ENCODE results near the gene MAP2K5. TPM values are rescaled to one million over a fixed set of nuclear protein-coding genes. Genes with fewer than 3 reads are reported as not detected.

MAP2K5 gene
- total and polyA plus RNA-seq, 10 of the 15 experiments (the other 5 are each of a cell fraction or from before 2014, with no cell fraction given): 1.3 to 19.4 (median 9.6) TPM

DNA sequence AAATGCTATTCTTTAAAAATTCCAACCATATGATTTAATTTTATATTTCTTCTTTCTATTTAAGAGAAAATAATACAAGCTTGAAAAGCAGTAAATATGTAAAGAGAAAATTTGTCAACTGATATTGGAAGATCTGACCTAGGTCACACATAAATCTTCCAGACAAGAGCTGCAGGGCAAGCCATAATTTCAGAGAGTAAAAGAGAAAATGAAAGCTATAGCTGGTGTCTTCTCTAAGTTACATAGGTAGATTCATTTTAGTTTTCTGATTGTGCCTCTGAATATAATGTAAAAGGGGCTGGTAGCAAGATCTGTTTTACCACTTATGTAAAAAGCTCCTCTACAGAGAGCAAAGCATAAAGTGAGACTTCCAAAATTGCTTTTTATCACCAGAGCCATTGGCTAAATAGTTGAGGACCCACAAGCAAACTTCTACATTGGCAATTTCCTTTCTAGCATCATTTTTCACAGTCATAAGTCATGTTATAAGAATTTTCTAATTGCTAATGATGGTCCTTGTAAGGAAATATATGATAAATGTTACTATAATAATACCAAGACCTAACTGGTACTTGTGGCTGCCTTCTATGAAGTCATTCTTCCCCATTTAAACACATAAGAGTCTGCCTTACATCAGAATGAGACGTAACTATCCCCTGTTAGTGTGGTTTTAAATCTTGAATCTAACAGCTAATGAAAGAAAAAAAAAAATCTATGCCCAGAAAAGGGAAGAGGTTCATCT, 202.0 kb downstream of the MAP2K5 start (continued):
- TF ChIP-seq CUX1 (IDR thresholded peaks at IDR 0.05; ENCODE audit: insufficient replicate concordance, low read depth, low read length): no peak
- TF ChIP-seq CREB1 (IDR thresholded peaks at IDR 0.05; ENCODE audit: low read depth): peak; percentile 76
- TF ChIP-seq PML (IDR thresholded peaks at IDR 0.05; ENCODE audit: low read length): no peak
- no peak for TF ChIP-seq RAD21 (IDR thresholded peaks at IDR 0.05; ENCODE audit: insufficient read depth, low read depth, low read length)
- TF ChIP-seq NFIC (IDR thresholded peaks at IDR 0.05; ENCODE audit: low read depth, low read length): no peak; the same call in 1 of the 2 replicates
- TF ChIP-seq ASH2L (IDR thresholded peaks at IDR 0.05; ENCODE audit: borderline replicate concordance, low read depth): 0 out of 2 replicates have a peak, but pooled peaks have one; percentile 42
- TF ChIP-seq NR2C1 (IDR thresholded peaks at IDR 0.05): no peak
- TF ChIP-seq NFXL1 (IDR thresholded peaks at IDR 0.05; ENCODE audit: borderline replicate concordance): no peak
- TF ChIP-seq, protein P1, sequence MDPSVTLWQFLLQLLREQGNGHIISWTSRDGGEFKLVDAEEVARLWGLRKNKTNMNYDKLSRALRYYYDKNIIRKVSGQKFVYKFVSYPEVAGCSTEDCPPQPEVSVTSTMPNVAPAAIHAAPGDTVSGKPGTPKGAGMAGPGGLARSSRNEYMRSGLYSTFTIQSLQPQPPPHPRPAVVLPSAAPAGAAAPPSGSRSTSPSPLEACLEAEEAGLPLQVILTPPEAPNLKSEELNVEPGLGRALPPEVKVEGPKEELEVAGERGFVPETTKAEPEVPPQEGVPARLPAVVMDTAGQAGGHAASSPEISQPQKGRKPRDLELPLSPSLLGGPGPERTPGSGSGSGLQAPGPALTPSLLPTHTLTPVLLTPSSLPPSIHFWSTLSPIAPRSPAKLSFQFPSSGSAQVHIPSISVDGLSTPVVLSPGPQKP (IDR thresholded peaks at IDR 0.05; ENCODE audit: low read depth, low read length): no peak
- no peak for TF ChIP-seq EZH2 (IDR thresholded peaks at IDR 0.05; ENCODE audit: borderline replicate concordance, control insufficient read depth, low read depth, low read length)
- TF ChIP-seq GABPA (IDR thresholded peaks at IDR 0.05; ENCODE audit: low read depth): 0 out of 2 replicates have a peak, but pooled peaks have one; percentile 13
- no peak for TF ChIP-seq SP1 (IDR thresholded peaks at IDR 0.05; ENCODE audit: low read depth, low read length)
- no peak for TF ChIP-seq BMI1 (IDR thresholded peaks at IDR 0.05; ENCODE audit: borderline replicate concordance)
- TF ChIP-seq DPF2 (IDR thresholded peaks at IDR 0.05): no peak
- TF ChIP-seq PRDM15 (CRISPR knock-in tag; IDR thresholded peaks at IDR 0.05): no peak
- TF ChIP-seq CEBPB (IDR thresholded peaks at IDR 0.05; ENCODE audit: borderline replicate concordance in 1 of 2, low read depth in 2 of 2, low read length in 2 of 2): no peak
- TF ChIP-seq BRCA1 (IDR thresholded peaks at IDR 0.05; ENCODE audit: low read depth, low read length): no peak
- TF ChIP-seq RAD51 (IDR thresholded peaks at IDR 0.05): no peak
- TF ChIP-seq RUNX3 (IDR thresholded peaks at IDR 0.05; ENCODE audit: low read length): peak; percentile 29; the same call in 1 of the 2 replicates
- TF ChIP-seq SMC3 (IDR thresholded peaks at IDR 0.05; ENCODE audit: borderline replicate concordance, low read length): no peak
- TF ChIP-seq ZNF622 (IDR thresholded peaks at IDR 0.05): no peak

All from GM12878 (cell line).